ENCODE data around the gene WIPF2. TPM values are rescaled to one million over a fixed set of nuclear protein-coding genes. Genes with fewer than 3 reads are reported as not detected.

WIPF2 gene
- total RNA-seq, 2 donors from 2014 or later = 5.0 to 8.5 TPM

DNA sequence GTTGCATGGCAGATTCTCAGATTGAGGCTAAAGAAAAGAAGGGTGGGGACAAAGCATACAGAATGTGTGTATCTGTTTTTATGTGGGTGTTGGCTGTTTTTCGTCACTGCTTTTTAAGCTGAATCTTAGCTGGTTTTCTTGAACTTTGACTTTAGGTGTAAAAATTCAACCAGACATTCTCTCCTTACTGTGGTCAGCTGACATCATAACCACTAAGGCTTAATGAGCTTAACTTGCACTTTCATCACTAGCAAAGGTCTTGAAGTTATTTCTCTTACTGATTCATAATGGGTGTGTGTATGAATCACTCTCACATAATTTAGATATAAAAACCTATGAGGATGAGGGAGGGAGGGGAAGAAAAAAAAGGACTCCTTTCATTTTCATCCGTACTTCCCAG is 64.6 kb downstream of the WIPF2 start:
- H3K27ac ChIP-seq = peak overlapping the region; percentile 45 to 69
- no peak for DNase-seq (ENCODE audit: low spot score)
- no peaks in the 10 kb centered on the region for H3K27me3 ChIP-seq
- peaks cover 0 to 29% of the 10 kb centered on the region in 2 donors for H3K4me1 ChIP-seq
- TF ChIP-seq, protein P1, sequence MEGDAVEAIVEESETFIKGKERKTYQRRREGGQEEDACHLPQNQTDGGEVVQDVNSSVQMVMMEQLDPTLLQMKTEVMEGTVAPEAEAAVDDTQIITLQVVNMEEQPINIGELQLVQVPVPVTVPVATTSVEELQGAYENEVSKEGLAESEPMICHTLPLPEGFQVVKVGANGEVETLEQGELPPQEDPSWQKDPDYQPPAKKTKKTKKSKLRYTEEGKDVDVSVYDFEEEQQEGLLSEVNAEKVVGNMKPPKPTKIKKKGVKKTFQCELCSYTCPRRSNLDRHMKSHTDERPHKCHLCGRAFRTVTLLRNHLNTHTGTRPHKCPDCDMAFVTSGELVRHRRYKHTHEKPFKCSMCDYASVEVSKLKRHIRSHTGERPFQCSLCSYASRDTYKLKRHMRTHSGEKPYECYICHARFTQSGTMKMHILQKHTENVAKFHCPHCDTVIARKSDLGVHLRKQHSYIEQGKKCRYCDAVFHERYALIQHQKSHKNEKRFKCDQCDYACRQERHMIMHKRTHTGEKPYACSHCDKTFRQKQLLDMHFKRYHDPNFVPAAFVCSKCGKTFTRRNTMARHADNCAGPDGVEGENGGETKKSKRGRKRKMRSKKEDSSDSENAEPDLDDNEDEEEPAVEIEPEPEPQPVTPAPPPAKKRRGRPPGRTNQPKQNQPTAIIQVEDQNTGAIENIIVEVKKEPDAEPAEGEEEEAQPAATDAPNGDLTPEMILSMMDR (IDR thresholded peaks at IDR 0.05) = no peak
- H3K36me3 ChIP-seq = peaks cover 28% of the 10 kb centered on the region
- H3K9me3 ChIP-seq = no peaks in the 10 kb centered on the region
- H3K4me3 ChIP-seq = no peak overlapping the region

DNA sequence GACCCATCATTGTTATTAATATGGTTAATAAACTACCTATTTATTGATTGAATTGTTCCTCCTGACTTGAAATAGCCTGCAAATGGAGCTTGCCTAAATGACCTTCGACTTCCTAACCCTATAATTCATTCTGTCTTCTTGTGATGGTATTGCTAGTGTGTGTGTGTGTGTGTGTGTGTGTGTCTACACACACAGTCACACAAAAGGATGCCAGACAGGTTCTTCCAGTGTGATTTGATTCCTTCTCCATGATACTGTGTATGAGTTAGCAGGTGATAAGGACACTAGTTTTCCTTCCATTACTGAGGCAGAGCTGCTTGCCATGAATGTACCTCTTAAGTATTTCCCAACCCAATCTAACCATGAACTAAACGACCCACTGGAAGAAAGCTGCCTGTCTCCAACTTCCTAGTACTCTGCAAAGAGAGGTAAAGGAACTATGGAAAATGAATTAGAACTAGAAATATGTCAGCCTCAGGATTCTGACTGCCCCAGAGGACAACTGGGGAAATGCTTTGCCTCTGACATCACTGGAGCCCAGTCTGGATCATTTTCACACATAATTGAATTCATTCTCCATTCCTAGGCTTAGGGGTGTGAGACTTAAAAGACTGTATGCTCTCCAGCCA is 65.1 kb downstream of the WIPF2 start:
- H3K4me1 ChIP-seq = peaks cover 0 to 32% of the 10 kb centered on the region in 2 donors
- peak overlapping the region; percentile 45 to 69 for H3K27ac ChIP-seq
- H3K4me3 ChIP-seq = no peak overlapping the region
- TF ChIP-seq, protein P1 (IDR thresholded peaks at IDR 0.05) = peak in 1 of 2 donors; percentile 17
- no peak for DNase-seq (ENCODE audit: low spot score)
- peaks cover 23% of the 10 kb centered on the region for H3K36me3 ChIP-seq
- H3K9me3 ChIP-seq = no peaks in the 10 kb centered on the region
- H3K27me3 ChIP-seq = no peaks in the 10 kb centered on the region

DNA sequence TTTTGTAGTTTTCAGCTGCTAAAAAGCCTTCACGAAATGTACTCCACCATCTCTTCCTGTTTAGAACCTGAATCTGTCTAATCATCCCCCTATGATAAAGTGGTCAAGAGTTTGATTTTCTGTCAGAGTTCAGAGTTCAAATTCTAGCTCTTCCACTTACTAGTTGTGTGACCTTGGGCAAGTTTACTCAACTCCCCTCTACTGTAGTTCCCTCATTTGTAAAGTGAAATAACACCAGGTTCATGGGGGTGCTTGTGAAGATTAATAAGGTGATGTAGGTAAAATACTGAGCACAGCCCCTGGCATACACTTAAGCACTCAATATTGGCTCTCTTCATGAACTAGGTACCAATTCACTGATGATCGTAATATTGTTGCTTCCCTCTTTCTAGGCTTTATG is 67.4 kb downstream of the WIPF2 start:
- Histone ChIP-seq H3K27me3 (no peaks in the 10 kb centered on the region), H3K4me1 (peaks cover 0 to 43% of the 10 kb centered on the region in 2 donors), H3K27ac (no peak overlapping the region), H3K9me3 (no peaks in the 10 kb centered on the region), H3K36me3 (peaks cover under 1% of the 10 kb centered on the region), H3K4me3 (no peak overlapping the region)
- no peak for DNase-seq (ENCODE audit: low spot score)
- TF ChIP-seq, protein P1 (IDR thresholded peaks at IDR 0.05) = no peak

DNA sequence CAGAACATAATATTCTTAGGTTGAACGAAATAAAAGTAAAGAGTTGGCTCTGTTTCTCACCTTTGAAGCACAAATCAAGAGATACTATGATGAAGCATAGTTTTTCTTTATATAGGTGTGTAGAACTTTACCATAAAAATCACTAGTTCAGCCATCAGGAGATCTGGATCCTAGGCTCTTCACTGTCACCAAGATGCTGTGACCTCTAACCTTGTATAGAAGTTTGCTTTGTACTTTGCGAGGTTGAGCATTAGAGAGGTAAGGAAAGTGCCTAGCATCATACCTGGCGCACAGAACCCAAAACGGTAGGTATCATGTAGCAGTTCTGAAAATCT is 68.0 kb downstream of the WIPF2 start:
- H3K27ac ChIP-seq = no peak overlapping the region
- H3K36me3 ChIP-seq = no peaks in the 10 kb centered on the region
- DNase-seq (ENCODE audit: low spot score) = no peak
- H3K9me3 ChIP-seq = no peaks in the 10 kb centered on the region
- H3K4me1 ChIP-seq = peaks cover 0 to 43% of the 10 kb centered on the region in 2 donors
- TF ChIP-seq, protein P1 (IDR thresholded peaks at IDR 0.05) = no peak
- peak overlapping the region; percentile 4 to 40 for H3K4me3 ChIP-seq
- no peaks in the 10 kb centered on the region for H3K27me3 ChIP-seq

DNA sequence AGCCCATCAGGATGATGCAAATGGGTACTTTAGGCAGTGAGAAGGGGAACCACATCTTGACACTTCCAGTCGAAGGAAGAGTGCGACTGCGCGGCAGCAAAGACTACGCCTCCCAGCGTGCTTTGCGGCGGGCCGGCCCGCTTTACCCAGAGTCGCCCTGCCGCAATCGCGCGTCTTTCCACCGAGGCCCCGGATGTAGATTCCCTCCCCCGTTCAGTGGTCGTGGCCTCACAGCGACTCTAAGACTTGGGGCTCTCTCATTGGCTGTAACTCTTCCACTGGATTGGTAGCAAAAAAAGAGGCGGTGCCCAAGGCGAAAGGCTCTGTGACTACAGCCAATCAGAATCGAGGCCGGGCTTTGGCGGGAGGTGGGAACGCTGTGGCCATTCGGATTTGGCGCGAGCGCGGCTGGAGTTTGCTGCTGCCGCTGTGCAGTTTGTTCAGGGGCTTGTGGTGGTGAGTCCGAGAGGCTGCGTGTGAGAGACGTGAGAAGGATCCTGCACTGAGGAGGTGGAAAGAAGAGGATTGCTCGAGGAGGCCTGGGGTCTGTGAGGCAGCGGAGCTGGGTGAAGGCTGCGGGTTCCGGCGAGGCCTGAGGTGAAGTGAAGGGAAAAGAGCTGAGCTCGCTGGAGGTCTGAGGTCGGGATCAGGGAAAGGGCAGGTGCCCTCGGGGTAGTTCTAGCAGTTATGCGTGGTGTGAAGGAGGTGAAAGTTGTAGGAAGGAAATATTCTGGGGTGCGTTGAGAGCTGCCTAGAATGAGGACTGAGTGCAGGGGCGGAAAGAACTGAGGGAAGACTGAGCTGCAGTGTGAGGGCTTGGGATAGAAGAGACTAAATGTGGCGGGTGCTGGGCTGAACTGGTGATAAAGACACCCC is 68.6 kb downstream of the WIPF2 start, which contains the start of gene CDC6:
TSS of gene CDC6 (plus strand) at position 386 of the 876 bp plus-strand sequence. CDS start 1,542 bp downstream, outside the sequence.
- H3K27ac ChIP-seq = no peak within 1 kb of the TSS
- peak; percentile 99 for DNase-seq (ENCODE audit: low spot score)
- H3K4me3 ChIP-seq = peak within 1 kb of the TSS; percentile 40 to 56
- no peaks in the 10 kb centered on the region for H3K9me3 ChIP-seq
- H3K27me3 ChIP-seq = no peaks in the 10 kb centered on the region
- TF ChIP-seq, protein P1 (IDR thresholded peaks at IDR 0.05) = no peak
- no peaks in the 10 kb centered on the region for H3K36me3 ChIP-seq
- H3K4me1 ChIP-seq = peaks cover 0 to 48% of the 10 kb centered on the region in 2 donors
